ENCODE measurements around the gene KLHL11.
"Not testable (repeated sequence)": the region's sequence is repeated elsewhere in the genome, so short reads cannot be mapped to it uniquely, and the experiment has no call there.

GRCh38 chr17:41840781-41841180, 24.4 kb downstream of the KLHL11 start:
- TF ChIP-seq, protein P1, sequence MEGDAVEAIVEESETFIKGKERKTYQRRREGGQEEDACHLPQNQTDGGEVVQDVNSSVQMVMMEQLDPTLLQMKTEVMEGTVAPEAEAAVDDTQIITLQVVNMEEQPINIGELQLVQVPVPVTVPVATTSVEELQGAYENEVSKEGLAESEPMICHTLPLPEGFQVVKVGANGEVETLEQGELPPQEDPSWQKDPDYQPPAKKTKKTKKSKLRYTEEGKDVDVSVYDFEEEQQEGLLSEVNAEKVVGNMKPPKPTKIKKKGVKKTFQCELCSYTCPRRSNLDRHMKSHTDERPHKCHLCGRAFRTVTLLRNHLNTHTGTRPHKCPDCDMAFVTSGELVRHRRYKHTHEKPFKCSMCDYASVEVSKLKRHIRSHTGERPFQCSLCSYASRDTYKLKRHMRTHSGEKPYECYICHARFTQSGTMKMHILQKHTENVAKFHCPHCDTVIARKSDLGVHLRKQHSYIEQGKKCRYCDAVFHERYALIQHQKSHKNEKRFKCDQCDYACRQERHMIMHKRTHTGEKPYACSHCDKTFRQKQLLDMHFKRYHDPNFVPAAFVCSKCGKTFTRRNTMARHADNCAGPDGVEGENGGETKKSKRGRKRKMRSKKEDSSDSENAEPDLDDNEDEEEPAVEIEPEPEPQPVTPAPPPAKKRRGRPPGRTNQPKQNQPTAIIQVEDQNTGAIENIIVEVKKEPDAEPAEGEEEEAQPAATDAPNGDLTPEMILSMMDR (IDR thresholded peaks at IDR 0.05): not testable (repeated sequence)
- TF ChIP-seq POLR2A, EP300 (IDR thresholded peaks at IDR 0.05): not testable (repeated sequence)
